Urinary bladder (tissue), 4 donors: ENCODE measurements around the gene GPR34. TPM values are rescaled to one million over a fixed set of nuclear protein-coding genes. Genes with fewer than 3 reads are reported as not detected.
"Not testable (repeated sequence)": the region's sequence is repeated elsewhere in the genome, so short reads cannot be mapped to it uniquely, and the experiment has no call there.

ENCODE experiments used
- DNase-seq: peaks from one replicate; pipeline ENCODE4 v3.0.0-alpha.2; 2015; ENCODE audit errors: extremely low spot score
- H3K27ac ChIP-seq: one replicate; pipeline ENCODE4 v1.5.1; 2013; ENCODE audit warnings: low read depth, mild to moderate bottlenecking, moderate library complexity
- H3K36me3 ChIP-seq: one replicate; pipeline ENCODE4 v1.6.1; 2013; ENCODE audit warnings: mild to moderate bottlenecking, moderate library complexity; ENCODE audit not compliant: insufficient read depth
- H3K4me1 ChIP-seq: one replicate; pipeline ENCODE4 v1.6.1; 2013; ENCODE audit warnings: mild to moderate bottlenecking, moderate library complexity; ENCODE audit not compliant: insufficient read depth
- H3K4me3 ChIP-seq: one replicate; pipeline ENCODE4 v1.5.1; 2013; ENCODE audit warnings: low read depth, low read length
- WGBS: extraction: QIAGEN DNeasy Blood & Tissue Kit; methylation state at CpG from one replicate; pipeline ENCODE4 v1.1.7; 2013; 5-methylcytosine and 5-hydroxymethylcytosine counted together
- polyA plus RNA-seq: library from polyadenylated mRNA; stranded (reverse); fragments of 200-250 nt; gene quantifications from one replicate; pipeline ENCODE4 v1.2.3, GENCODE V29; 2013
- total RNA-seq: library from RNA; depleted of rRNA; stranded (reverse); fragments of >200 nt; gene quantifications from one replicate; pipeline ENCODE4 v1.2.3, GENCODE V29; 2014
- donor health status: healthy with polysubstance abuse.
- donor health status: healthy.

The GPR34 gene
- total and polyA plus RNA-seq, 2 donors: 7.7 to 27.5 TPM

GRCh38 chrX:41708486-41708885, 19.7 kb downstream of the GPR34 start:
- 55% methylated on average over 3 of the region's 3 CpGs for WGBS
- no peak overlapping the region for H3K27ac ChIP-seq
- H3K4me1 ChIP-seq: no peaks in the 10 kb centered on the region
- DNase-seq: no peak
- no peak overlapping the region for H3K4me3 ChIP-seq
- H3K36me3 ChIP-seq: no peaks in the 10 kb centered on the region

- H3K4me3 ChIP-seq: no peak overlapping the region
- WGBS: 98% methylated on average over 5 of the region's 5 CpGs
- H3K4me1 ChIP-seq: no peaks in the 10 kb centered on the region
- no peak for DNase-seq
- H3K36me3 ChIP-seq: no peaks in the 10 kb centered on the region
- H3K27ac ChIP-seq: no peak overlapping the region
Measured at GRCh38 chrX:41711021-41711667, 22.4 kb downstream of the GPR34 start.

GRCh38 chrX:41716222-41716621, 27.4 kb downstream of the GPR34 start:
- Histone ChIP-seq H3K4me3 (no peak overlapping the region), H3K27ac (no peak overlapping the region), H3K36me3 (no peaks in the 10 kb centered on the region), H3K4me1 (no peaks in the 10 kb centered on the region)
- DNase-seq: no peak
- WGBS: 96% methylated on average over 5 of the region's 5 CpGs

- no peak for DNase-seq
- Histone ChIP-seq H3K36me3 (no peaks in the 10 kb centered on the region), H3K27ac (no peak overlapping the region), H3K4me3 (no peak overlapping the region), H3K4me1 (no peaks in the 10 kb centered on the region)
- WGBS: 93% methylated on average over 12 of the region's 12 CpGs
Measured at GRCh38 chrX:41716767-41717473, 28.1 kb downstream of the GPR34 start.

GRCh38 chrX:41718481-41719235, 29.9 kb downstream of the GPR34 start:
- Histone ChIP-seq H3K36me3 (no peaks in the 10 kb centered on the region), H3K4me1 (no peaks in the 10 kb centered on the region), H3K27ac (no peak overlapping the region), H3K4me3 (no peak overlapping the region)
- no peak for DNase-seq
- 92% methylated on average over 4 of the region's 4 CpGs for WGBS

GRCh38 chrX:41719610-41720009, 30.8 kb downstream of the GPR34 start:
- WGBS: 89% methylated on average over 6 of the region's 6 CpGs
- DNase-seq, H3K36me3 ChIP-seq, H3K4me1 ChIP-seq, H3K27ac ChIP-seq, H3K4me3 ChIP-seq: not testable (repeated sequence)

GRCh38 chrX:41720125-41720779, 31.5 kb downstream of the GPR34 start:
- WGBS: 94% methylated on average over 3 of the region's 3 CpGs
- no peak overlapping the region for H3K27ac ChIP-seq

GRCh38 chrX:41721590-41721989, 32.8 kb downstream of the GPR34 start:
- WGBS: 88% methylated on average over 1 of the region's 1 CpG
- Histone ChIP-seq H3K4me1 (no peaks in the 10 kb centered on the region), H3K36me3 (no peaks in the 10 kb centered on the region), H3K4me3 (no peak overlapping the region), H3K27ac (no peak overlapping the region)
- DNase-seq: no peak

More at GRCh38 chrX:41720125-41720779, 31.5 kb downstream of the GPR34 start:
- no peak overlapping the region for H3K4me3 ChIP-seq
- DNase-seq: no peak
- no peaks in the 10 kb centered on the region for H3K4me1 ChIP-seq
- no peaks in the 10 kb centered on the region for H3K36me3 ChIP-seq

GRCh38 chrX:41722214-41722613, 33.4 kb downstream of the GPR34 start:
- no peak overlapping the region for H3K4me3 ChIP-seq
- no peak overlapping the region for H3K27ac ChIP-seq
- no peak for DNase-seq
- 96% methylated on average over 3 of the region's 3 CpGs for WGBS
- H3K36me3 ChIP-seq: no peaks in the 10 kb centered on the region
- H3K4me1 ChIP-seq: no peaks in the 10 kb centered on the region

- Histone ChIP-seq H3K4me3 (no peak overlapping the region), H3K27ac (no peak overlapping the region), H3K4me1 (no peaks in the 10 kb centered on the region), H3K36me3 (no peaks in the 10 kb centered on the region)
- WGBS: 73% methylated on average over 3 of the region's 3 CpGs
- no peak for DNase-seq
Measured at GRCh38 chrX:41722816-41723618, 34.2 kb downstream of the GPR34 start.

- WGBS: 64% methylated on average over 2 of the region's 2 CpGs
- Histone ChIP-seq H3K36me3 (no peaks in the 10 kb centered on the region), H3K27ac (no peak within 1 kb of the TSS), H3K4me1 (no peaks in the 10 kb centered on the region), H3K4me3 (no peak within 1 kb of the TSS)
- no peak for DNase-seq
Measured at GRCh38 chrX:41723826-41724225, 35.1 kb downstream of the GPR34 start, which contains the start of gene GPR82. Gene GPR82, plus strand, starts transcription at chrX:41724181. Its CDS starts 2,846 bp downstream, at chrX:41727027.

GRCh38 chrX:41728125-41728524, 39.4 kb downstream of the GPR34 start:
- 90% methylated on average over 3 of the region's 3 CpGs for WGBS
- Histone ChIP-seq H3K4me3 (no peak overlapping the region), H3K27ac (no peak overlapping the region), H3K36me3 (no peaks in the 10 kb centered on the region), H3K4me1 (no peaks in the 10 kb centered on the region)
- DNase-seq: no peak

GRCh38 chrX:41730081-41730480, 41.3 kb downstream of the GPR34 start:
- WGBS: 32% methylated on average over 2 of the region's 2 CpGs
- H3K27ac ChIP-seq: no peak overlapping the region
- H3K4me1 ChIP-seq: no peaks in the 10 kb centered on the region
- no peaks in the 10 kb centered on the region for H3K36me3 ChIP-seq
- H3K4me3 ChIP-seq: no peak overlapping the region
- DNase-seq: peak; percentile 13
